ENCODE data around the gene TMEM129.
A peak's percentile ranks its signal among the peaks of the same experiment; 100 is the strongest.

The TMEM129 gene, protein sequence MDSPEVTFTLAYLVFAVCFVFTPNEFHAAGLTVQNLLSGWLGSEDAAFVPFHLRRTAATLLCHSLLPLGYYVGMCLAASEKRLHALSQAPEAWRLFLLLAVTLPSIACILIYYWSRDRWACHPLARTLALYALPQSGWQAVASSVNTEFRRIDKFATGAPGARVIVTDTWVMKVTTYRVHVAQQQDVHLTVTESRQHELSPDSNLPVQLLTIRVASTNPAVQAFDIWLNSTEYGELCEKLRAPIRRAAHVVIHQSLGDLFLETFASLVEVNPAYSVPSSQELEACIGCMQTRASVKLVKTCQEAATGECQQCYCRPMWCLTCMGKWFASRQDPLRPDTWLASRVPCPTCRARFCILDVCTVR

DNA sequence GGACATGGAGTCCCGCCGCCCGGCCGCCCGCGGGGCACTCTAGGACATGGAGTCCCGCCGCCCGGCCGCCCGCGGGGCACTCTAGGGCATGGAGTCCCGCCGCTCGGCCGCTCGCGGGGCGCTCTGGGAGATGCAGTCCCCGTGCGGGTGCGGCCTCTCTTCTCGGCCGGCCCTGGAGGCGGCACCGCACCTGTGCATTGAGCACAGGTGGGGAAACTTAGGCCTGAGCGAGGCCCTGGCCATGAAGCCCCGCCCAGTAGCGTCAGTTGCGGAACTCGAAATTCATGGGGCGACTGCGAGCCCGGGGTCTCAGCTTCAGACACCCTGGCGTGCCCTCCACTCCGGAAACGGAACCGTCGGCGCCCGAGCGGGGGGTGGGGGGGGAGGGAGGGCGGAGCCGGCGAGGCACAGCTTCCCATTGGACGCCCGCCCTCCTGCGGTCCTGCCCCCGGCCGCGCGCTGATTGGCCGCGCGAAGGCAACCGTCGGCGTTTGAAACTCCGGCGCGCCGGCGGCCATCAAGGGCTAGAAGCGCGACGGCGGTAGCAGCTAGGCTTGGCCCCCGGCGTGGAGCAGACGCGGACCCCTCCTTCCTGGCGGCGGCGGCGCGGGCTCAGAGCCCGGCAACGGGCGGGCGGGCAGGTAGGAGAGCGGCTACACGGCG, at the start of gene TMEM129, which contains the start of gene TACC3:
Gene TMEM129, minus strand, starts transcription at position 321 of the 663 bp plus-strand sequence. CDS start 486 bp downstream, outside the sequence.
Gene TACC3, plus strand, starts transcription at position 519 of the 663 bp plus-strand sequence. CDS start 1,901 bp downstream, outside the sequence.
- peak; percentile 88 for DNase-seq (ENCODE audit: low read depth)

DNA sequence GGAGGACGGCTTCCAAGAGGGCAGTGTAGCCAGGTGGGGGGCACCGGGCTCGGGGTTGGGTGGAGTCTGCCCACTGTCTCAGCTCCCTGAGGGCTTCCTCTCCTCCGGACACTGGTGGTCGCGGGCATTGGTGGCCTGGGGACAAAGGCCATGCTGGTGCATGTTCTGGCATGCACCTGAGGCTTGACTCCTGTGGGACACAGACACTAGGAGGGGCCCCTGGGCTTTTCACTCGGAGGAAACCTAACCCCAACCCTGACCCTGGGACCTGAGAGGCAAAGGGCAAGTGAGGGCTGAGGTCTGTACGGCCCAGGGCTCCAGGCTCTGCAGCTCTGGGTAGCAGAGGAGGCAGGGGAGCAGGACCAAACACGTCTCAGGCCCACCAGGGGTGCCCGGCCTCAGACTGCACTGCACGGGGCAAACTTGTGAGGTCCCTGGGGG, 49.7 kb upstream of the TMEM129 start:
- no peak for DNase-seq (ENCODE audit: low read depth)

DNA sequence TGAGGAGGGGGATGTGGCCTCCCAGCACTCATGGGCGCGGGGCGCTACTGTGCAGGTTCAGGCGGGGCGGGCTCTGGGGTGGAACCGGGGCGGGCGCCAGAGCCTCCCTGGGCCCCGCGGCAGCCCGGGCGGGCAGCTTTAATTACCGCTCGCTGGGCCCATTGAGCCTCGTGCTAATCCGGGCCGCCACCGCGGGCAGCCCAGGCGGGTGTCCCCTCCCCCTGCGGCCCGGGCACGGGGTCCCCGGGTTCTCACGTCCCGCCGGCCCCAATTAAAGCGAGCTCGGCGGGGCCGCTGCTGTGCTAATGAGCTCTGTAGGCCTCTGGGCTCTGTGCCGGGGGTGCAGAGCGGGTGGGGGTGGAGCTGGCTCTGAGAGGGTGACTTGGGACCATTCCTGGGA, 49.1 kb upstream of the TMEM129 start:
- no peak for DNase-seq (ENCODE audit: low read depth)

DNA sequence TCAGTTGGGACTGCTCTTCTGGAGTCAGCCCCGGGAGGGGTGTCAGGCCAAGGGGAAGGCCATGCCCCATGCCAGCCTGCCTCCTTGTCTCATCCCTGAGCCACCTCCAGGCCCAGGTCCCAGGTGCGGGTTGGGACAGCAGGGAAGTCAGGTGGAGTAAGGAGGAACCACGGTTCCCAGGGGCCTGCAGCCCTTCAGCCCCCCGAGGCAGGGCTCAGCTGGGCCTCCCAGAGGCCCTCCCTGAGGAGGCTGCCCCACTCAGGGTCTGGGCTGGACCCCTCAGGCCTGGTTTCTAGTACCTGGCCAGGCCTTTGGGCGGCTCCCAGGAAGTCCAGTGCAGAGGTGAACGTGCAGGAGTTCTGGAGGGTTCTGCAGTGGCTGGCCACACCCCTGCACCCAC, 48.6 kb upstream of the TMEM129 start:
- no peak for DNase-seq (ENCODE audit: low read depth)

DNA sequence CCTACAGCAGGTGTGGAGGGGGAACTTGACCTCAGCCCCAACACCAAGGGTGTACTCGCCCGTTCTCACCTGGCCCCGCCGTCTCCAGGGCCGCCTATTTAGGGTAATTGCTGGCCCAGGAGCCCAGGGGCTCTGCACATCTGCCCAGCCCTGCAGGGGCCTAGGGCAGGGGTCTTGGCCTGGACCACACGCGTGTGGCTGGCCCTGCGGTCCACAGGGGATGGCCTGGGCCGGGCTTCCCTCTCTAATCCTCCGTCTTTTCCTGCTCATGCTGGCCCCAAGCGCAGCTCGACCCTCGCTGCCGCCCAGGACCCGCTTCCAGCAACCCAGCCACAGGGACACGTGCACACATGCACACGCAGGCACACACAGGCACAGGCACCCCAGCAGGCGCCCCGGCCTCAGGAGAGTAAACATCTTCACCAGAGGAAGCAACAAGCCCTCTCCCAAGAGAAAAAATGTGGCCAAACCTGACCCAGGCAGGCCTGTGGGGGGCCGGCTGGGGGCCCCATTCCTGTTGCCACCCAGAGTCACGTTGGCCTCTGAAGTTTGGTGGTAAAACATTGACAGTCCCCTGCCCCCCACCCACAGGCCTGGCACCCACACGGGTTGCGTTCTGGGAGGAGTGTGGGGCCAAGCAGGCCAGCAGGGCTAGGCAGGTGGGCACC, 47.4 kb upstream of the TMEM129 start:
- no peak for DNase-seq (ENCODE audit: low read depth)

DNA sequence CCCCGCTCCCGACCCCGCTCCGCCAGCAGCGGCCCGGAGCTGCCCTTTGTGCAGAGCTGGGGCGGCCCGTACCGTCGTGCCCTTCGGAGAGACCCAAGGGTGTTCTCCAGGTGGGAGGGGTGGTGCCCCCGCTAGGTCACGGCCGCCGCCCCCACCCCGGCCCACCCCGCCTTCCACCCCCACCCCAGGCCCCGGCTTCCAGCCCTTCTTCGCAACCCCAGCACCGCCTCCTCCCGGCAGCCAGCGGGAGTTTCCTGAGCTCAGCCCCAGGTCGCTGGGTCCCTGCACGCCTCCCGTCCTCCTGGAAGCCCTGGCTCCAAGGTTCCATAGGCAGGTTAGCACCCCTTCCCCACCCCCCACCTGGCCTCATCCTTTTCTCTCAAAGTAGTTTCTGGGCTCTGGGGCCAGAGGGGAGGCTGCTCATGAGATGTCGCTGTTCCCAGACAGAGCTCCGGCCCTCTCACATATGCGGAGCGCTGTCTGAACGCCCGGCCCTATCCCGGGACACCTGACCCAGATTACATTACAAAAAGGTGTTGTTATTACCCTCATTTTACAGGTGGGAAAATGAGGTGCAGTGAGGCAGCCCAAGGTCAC, 46.7 kb upstream of the TMEM129 start:
- no peak for DNase-seq (ENCODE audit: low read depth)

DNA sequence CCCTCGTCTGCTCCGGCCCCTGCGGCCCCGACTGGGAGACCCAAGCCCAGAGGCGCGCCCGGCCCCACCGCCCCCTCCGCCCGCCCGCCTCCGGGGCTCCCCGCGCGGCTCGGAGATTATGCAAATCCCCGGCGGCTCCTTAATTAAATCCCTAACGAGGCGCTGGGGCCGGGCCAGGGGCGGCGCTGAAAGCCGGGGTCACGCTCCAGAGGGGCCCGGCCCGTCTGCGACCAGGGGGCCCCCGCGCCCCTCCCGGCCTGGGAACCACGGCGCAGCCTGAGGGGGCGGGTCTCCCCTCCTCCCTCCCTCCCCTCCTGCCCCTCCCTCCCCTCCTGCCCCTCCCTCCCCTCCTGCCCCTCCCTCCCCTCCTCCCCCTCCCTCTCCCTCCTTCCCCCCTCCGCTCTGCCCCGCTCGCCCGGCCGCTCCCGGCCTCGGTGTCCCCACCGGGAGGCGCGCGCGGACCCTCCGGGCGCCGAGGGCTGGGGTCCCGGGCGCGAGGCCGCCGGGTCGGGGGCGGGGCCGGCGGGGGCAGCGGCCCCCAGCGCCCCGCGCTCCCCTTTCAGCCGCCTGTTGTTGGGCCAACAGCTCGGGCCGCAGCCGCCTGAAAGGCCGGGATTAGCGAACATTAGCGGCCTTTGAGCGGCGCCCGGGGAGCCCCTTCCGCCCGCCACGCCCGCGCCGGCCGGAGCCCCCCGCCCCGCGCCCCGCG, 46.1 kb upstream of the TMEM129 start:
- DNase-seq (ENCODE audit: low read depth), result no peak

DNA sequence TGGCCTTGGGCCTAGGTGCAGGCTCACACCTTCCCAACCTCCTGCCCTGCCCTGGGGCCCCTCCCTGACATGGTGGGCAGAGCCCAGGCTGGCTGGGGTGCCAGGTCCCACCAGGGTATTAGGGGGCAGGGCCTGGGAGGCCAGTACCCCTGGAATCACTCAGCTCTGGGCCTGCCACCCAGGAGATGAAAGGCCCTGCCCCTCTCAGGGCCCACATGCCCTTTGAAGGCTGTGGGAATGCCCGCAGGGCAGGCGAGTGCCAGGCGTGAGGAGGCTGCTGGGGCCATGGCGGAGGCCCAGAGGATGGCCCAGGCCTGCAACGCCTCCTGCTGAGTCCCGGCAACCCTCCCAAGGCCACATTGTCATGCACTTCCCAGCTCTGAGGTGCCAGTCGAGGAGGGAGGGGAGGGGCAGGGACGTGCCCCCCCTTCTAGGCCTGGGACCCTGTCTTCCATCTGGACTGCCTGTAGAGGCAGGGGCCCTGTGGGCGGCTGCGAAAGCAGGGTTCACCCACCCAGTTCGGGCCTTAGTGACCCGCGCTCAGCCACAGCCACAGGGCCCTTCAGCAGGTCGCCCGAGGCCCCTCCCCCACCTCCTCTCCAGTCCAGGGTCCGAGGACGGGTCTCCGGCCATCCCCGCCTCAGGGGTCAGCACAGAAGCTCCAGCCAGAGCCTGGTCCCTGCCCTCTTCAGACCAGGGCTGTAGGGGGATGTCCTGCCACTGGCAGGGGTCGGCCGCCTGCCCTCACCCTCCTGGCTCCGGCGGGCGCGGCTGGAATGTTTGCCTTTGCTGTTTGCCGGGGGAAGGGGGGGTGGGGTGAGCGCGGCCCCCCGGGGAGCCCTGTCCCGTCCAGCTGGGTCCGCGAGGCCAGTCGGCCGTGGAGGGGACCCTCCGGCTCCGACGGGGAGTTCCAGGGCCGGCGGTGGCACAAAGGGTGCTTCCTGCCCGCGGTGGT, 45.3 kb upstream of the TMEM129 start:
- DNase-seq (ENCODE audit: low read depth), result no peak

DNA sequence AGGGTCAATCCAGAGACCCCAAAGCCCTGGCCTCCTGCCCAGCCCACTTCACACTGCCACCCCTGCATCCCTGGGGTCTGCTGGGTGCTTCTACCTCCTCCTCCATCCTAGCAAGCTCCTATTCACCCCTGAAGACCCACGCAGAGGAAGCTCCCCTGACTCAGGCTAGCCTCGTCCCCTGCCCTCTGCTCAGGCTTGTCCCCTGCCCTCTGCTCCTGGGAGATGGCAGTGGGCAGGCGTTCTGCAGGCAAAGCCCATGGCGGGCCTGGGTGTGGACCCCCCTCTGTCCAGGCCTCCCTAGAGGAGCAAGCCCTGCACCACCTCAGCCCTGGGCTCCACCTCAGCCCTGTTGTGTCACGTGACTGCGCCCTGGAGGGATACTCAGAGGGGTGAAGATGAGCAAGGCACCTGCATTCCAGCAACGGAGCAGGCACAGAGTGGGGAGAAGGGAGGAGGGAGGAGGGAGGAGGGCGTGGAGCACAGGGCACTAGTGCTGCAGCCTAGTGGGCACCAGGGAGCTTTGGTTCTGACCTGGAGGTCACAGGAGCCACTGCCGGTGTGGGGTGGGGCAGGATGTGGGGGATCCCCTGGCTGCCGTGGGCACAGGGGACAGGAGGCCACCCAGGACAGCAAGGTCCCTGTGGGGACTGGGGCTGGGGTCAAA, 44.4 kb upstream of the TMEM129 start:
- no peak for DNase-seq (ENCODE audit: low read depth)

DNA sequence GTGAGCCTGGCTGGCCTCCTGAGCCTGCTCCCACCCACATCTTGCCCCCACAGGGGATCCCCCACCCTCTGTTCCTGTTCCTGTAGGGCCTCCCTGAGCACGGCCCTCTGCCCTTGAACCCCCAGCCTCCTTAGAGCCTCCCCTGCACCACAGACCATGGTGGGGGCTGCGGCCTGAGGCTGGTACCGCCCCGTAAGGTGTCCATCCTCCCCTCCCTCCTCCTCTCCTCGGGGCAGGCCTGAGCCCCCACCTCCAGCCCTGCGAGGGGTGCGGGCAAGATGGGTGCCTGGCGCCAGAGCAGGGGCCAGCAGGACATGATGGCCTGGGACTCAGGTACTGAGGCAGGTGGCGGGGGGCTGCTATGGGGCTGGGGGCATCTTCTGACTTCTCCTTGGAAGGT, 43.5 kb upstream of the TMEM129 start:
- no peak for DNase-seq (ENCODE audit: low read depth)

DNA sequence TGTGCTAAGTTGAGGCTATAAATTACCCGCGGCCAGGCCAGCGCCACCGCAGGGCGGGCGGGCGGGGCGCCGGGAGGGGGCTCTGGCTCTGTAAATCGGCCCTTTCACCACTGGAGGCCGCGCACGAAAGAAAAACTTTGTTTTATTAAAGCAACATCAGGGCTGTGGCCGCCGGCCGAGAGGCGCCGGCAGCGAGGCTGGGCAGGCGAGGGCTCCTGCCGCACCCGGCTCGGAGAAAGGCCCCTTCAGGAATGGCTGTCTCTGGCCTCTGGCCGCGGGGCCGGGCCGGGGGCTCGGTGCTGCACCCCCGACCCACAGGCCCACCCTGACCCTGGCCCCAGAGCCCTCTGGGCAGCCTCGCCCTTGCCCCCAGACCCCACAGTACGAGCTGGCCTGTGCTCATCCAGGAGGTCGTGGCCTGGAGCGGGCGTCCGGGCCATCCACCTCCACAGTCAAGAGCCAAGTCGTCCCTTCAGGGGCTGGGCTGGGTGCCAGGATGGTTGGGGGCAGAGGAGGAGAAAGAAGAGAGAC, 42.5 kb upstream of the TMEM129 start:
- no peak for DNase-seq (ENCODE audit: low read depth)

DNA sequence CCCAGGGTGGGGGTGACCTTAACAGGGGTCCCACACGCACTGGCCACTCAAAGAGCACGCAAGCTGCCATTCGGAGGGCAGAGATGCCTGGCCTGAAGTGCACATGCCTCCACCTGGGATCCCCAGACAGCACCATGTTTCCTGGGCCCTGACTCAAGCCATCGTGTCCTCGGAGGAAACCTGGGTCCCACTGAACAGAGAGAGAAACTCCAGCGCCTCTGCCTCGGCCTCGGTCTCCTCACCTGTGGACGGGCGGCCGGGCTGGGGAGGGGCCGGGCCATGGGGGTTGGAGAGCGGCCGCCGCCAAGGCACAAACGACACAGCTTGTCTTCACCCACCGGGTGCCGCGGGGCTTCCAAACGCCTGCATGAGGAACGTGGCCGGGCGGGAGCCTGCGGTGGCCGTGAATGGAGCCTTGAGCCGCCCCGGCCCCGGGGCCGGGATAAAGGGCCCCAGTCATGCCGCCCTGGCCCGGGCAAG, 42.0 kb upstream of the TMEM129 start:
- DNase-seq (ENCODE audit: low read depth), result no peak

DNA sequence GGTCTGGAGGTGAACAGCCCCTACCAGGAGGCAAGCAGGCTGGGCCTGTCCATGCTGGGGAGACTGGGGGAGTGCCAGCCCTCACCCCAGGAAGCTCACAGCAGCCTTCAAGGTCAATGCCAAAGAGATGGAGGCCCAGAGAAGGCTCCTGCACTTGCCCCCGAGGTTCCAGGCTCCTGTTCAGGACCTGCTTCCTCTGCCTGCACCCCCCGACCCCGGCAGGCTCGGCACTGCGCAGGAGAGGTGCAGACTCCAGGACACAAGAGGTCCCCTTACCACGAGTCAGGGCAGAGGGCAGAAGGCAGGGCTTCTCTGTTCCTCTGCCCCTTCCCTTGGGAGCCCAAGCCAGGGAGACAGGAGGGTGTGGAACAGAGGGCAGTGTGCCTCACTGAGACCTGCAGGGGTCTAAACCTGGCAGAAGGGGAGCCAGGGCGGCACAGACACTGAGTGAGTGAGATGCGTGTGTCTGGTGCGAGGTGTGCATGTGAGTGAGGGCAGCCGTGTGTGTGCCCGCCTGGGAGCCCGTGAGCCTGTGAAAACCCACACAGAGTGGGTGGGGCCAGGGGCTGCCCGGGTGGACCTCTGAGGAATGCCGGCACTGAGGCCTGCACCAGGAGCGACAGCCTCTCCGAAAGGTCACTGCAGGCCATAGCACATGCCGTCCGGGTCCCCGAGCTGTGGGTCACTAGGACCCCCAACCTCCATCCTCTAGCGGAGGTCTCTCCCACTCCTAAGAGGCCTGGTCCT, 41.3 kb upstream of the TMEM129 start:
- DNase-seq (ENCODE audit: low read depth), result no peak

DNA sequence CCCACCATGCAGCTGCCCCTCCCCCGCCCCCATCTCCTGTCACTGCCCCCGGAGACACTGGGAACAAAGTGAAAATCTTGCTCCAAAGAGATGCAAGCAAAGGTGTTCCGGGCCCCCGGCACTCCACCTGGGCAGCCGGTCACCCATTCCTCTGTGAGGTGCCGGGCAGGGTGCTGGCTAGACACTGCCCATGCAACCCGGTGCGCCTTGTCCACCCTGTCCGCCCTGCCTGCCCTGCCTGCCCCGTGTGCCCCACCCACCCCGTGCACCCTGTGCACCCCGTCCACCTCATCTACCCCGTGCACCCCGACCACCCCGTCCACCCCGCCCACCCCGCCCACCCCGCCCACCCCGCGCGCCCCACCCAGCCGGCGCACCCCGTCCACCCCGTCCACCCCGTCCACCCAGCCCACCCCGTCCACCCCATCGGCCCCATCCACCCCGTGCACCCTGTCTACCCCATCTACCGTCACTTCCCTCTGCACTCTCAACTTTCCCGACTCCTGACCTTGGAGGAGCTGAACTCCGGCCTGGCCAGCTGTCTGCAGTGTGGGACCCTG, 40.1 kb upstream of the TMEM129 start:
- DNase-seq (ENCODE audit: low read depth), result no peak

DNA sequence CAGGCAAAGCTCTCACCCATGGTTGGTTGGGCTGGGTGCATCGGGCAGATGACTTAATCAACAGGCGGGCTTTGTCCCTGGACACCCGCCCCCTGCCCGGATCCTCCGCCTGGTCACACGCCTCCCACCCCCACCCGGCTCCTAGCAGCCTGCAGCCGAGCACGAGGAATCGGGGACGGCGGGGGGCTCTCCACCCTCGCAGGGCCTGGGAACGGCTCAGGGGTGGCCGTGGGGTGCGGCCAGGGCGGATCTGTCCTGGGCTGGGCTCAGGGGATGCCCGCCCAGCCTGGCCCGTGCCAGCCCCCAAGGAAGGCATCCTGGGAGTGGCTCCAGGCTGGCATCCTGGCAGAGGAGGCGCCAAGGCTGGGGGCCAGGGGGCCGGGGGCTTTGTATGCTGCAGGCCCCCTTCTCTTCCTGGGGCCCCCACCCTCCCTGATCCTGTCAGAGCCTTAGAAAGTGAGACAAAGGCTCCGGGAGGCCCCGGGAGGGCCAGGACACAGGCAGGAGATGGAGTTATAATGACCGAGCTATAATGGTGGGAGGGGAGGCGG, 39.5 kb upstream of the TMEM129 start:
- DNase-seq (ENCODE audit: low read depth), result no peak

DNA sequence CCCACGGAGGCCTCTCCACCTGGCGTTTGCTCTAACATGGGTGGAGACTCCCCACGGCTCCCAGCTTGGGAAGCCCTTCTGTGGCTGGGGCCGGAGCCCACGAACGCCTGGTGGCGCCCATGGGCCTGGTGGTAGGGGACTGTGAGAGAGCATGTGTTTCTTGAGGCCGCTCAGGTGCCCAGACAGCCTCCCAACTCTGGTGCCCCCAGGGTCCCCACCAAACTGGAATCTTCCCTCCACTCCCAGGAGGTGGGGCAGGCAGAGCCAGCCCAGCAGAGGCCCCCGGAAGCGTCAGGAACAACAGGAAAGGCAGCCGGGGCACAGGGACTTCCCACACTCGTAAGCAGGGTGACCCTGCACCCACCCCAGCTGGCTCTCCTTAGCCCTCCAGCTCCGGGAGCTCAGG, 38.7 kb upstream of the TMEM129 start:
- no peak for DNase-seq (ENCODE audit: low read depth)

DNA sequence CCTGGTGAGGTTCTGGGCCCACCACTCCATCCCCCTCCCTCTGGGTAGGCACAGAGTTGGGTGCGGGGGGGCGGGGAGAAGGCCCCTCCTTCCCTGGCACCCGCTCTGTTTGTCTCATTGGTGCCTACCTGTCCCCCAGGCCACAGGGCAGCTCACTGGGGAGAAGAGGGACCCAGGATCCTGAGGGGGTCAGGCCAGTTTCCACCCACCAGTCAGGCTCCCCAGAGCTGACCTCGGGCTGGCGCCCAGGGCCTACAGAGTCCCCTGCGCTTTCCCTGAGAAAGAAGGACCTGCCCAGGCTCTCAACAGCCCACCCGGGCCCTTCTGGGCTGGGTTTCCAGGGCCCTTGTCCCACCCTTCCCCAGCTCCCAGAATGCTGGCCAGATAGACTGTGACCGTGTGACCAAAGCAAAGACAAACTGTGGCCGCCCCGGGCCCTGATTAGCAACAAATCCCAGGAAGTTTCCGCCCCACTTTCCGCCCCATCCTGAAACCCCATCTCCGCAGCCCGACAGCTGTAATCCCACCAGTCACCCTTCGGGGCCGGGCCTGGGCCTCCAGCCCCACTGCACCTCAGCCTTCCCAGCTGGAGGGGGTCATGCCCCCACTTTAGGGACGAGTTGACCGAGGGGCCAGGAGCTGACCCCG, 38.2 kb upstream of the TMEM129 start:
- no peak for DNase-seq (ENCODE audit: low read depth)

Data from activated T-cell treated with anti-CD3 and anti-CD28 coated beads for 1 hour (primary cell).